Suppressor macrophage (primary cell): ENCODE data around the gene RAPGEF2.
A peak's percentile ranks its signal among the peaks of the same experiment; 100 is the strongest.

Experiments
- DNase-seq, 4 experiments: peaks; one replicate each; pipeline ENCODE4 v3.0.0-alpha.2; 2020 to 2022

Gene RAPGEF2

DNA sequence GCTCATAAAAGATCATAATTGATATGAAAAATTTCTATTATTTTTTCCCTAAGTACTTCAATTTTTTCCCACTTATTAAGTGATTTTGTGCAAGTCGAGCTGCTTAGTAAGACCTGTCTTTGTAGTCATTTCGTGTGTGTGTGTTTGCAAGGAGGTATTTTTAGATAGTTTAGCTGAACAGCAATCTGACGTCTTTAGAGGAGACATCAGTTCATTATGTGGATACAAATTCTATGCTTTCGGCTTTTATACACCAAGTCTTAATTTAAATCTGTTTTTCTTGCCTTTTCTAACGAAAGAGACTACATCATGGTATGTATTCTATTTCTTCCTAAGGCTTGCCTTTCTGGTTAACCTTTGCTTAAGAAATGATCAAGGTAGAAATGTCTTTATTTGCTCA lies 179.4 kb downstream of the RAPGEF2 start:
- DNase-seq, result no peak

GRCh38 chr4:159282944-159283343 lies 180.1 kb downstream of the RAPGEF2 start:
- DNase-seq, result no peak

DNA sequence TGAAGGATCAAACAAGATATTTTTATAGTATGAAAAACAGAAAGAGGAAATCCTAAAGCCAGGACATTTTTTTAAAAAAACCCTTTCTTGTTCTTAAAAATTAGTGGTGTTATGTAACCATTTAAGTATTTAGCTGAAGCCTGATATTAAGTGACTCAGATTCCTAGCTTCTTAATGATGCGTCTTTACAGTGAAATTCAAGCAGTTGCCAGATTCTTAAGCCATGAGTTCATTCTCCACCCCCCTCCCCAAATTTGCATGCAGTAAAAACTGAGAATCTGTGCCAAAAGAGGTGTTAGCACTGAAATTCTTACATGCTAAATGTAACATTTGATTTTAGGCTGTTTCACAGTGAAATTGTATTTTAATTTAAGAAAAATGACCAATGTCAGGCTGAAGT lies 180.8 kb downstream of the RAPGEF2 start:
- peak in 2 of 4 experiments; percentile 34 to 37 for DNase-seq

GRCh38 chr4:159284113-159284512 lies 181.2 kb downstream of the RAPGEF2 start:
- no peak for DNase-seq

DNA sequence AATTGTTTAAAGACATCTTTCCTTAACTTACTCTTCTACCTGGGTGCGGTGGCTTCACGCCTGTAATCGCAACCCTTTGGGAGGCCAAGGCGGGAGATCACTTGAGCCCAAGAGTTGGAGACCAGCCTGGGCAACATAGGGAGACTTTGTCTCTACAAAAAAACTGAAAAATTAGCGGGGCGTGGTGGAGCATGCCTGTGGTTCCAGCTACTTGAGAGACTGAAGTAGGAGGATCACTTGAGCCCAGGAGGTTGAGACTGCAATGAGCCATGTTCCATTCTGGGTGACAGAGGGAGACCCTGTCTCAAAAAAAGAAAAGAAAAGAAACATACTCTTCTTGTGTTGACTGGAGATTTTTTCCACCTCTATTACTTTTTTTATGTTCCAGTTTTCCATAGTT lies 181.9 kb downstream of the RAPGEF2 start:
- no peak for DNase-seq

- DNase-seq, result no peak
Observed at GRCh38 chr4:159287767-159288166, 184.9 kb downstream of the RAPGEF2 start.

GRCh38 chr4:159289682-159290081 lies 186.8 kb downstream of the RAPGEF2 start:
- DNase-seq, result no peak

- DNase-seq, result no peak
Observed at GRCh38 chr4:159290321-159291030, 187.6 kb downstream of the RAPGEF2 start.

GRCh38 chr4:159291176-159291575 lies 188.3 kb downstream of the RAPGEF2 start:
- DNase-seq, result peak in 3 of 4 experiments; percentile 36 to 43 (median 41)

GRCh38 chr4:159292137-159292896 lies 189.4 kb downstream of the RAPGEF2 start:
- DNase-seq, result no peak

- peak in 2 of 4 experiments; percentile 10 to 24 for DNase-seq
Observed at GRCh38 chr4:159293811-159294515, 191.1 kb downstream of the RAPGEF2 start.

DNA sequence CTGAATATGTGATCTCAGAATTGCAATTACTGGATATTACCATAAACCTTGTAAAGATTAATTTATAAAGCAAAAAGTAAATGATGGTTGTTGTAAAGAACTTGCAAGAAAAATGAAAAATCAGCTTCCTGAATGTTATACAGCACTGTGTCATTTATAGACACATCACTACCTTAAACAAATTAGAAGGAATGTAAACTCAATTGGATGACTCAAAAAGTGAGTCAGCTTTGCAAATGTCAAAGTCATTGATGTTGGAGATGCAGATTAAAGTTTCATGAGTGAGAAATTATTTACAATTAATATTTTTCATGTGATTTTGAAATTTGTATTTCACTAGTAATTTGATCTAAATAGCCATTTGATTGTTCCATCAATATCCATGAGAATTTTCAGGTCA lies 193.2 kb downstream of the RAPGEF2 start:
- peak in 1 of 4 experiments; percentile 11 for DNase-seq

DNA sequence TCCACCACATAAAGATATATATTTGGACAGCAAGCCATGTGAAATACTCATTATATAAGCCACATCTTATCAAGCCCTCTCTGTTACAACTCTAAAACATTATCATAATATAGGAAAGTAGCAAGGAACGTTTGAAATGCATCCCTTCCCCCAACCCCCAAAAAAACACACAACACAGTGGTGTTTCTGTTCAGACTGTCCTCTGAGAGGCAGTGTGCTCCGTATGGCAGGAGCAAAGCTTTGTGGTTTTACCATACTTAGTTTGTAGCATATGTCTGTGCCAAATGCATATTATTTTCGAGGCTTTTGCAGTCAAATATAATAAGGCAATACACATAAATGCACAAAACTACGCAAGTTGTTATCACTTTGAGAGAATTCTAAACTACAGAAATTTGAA lies 194.2 kb downstream of the RAPGEF2 start:
- DNase-seq, result no peak

GRCh38 chr4:159298502-159298901 lies 195.6 kb downstream of the RAPGEF2 start:
- no peak for DNase-seq

GRCh38 chr4:159303435-159303834 lies 200.6 kb downstream of the RAPGEF2 start:
- no peak for DNase-seq

- DNase-seq, result no peak
Observed at GRCh38 chr4:159305129-159305528, 202.2 kb downstream of the RAPGEF2 start.

DNA sequence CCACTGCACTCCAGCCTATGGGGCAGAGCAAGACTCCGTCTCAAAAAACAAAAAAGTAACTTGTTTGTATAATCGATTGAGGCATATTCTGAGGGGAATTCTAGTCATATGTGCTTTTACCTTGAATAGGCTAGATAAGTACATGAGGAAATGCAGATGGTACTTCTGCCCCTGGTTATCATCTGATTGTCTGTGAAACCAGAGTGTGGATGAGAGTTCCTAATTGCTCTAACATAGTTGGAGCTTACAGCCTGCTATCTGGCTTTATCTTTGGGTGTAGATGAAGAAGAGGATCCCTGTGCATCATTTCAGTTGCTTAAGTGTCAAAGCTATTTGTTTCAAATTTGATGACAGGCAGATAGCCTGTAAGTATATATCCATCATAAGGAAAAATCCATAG lies 205.1 kb downstream of the RAPGEF2 start:
- DNase-seq, result no peak

- peak in 3 of 4 experiments; percentile 4 to 24 (median 15) for DNase-seq
Observed at GRCh38 chr4:159308566-159309340, 205.9 kb downstream of the RAPGEF2 start.

DNA sequence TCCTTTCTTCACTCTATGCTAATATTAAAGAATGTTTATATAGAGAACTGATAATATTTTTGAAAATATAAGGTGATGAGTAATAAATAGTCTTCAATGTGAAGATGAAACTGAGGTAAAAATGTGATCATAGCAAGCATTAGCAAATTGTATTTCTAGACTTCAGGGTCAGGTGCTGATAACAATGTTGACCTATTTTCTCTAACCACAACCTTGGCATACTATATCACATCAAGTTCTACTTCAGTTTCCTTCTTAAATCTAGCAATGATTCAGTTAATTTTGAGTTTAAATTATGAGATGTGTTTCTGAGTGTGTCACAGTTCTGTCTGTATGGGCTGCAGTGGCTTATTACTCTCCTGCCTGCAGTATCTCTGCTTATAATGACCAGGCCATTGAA lies 209.4 kb downstream of the RAPGEF2 start:
- no peak for DNase-seq

- peak in 2 of 4 experiments; percentile 8 to 22 for DNase-seq
Observed at GRCh38 chr4:159315879-159316278, 213.0 kb downstream of the RAPGEF2 start.

DNA sequence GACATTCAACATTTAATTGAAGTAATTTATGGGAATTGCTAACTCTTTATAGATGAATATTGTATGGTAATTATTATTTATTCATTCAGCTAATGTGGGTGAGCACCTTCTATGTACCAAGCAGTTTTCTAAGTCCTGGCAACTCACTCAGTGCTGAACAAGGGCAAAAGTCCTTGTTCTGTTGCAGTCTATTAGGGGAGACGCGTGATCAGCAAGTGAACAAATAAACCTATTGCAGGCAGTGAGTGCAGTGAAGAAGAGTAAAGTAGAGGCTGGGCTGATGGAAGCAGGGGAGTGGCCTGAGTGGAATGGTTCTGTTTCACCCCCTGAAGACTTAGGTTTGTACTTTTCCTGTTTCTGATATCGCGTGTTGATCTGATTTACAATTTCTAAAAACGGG lies 214.3 kb downstream of the RAPGEF2 start:
- DNase-seq, result no peak

DNA sequence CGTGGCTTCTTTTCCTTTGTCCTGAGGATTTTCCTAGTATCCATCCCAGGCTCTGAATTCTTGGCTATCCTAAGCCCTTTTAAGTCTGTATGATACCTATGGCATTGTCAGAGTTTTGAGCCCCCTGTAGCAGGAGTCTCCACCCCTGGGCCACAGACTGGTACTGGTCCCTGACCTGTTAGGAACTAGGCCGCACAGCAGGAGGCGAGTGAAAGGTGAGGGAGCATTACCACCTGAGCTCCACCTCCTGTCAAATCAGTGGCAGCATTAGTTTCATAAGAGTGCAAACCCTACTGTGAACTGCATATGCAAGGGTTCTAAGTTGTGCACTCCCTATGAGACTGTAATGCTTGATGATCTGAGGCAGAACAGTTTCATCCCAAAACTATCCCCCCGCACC lies 216.1 kb downstream of the RAPGEF2 start:
- no peak for DNase-seq

DNA sequence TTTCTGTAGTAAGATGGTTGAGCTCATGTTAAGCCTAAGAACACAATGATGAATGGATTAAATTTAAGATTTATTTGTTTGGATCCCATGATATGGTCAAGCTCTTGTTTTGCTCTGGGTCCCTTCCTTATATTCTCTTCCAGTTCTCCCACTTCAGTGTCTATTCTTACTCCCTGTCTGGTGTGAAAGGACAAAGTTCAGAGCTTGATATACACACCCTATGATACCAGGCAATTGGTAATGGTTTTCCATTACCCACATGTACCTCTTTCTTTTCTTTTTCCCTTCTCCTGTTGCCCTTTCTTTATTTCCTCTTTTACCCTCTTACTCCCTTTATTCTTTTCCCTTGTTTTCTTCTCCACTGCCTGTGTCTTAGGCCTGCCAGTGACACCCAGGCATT lies 223.6 kb downstream of the RAPGEF2 start:
- DNase-seq, result no peak
